Dorsolateral prefrontal cortex (tissue), 118 donors: ENCODE measurements around the gene SLC16A6. TPM values are rescaled to one million over a fixed set of nuclear protein-coding genes. Genes with fewer than 3 reads are reported as not detected.

ENCODE experiments used
- total RNA-seq, 120 experiments: library from RNA; stranded (reverse); gene quantifications; one replicate each; pipeline versions ENCODE4 v1.2.3 to v1.2.4, GENCODE V29; 2022

The SLC16A6 gene
- total RNA-seq, 120 experiments from 2014 or later = 1.2 to 16.0 (median 5.8) TPM

Other genes starting within 250 kb of the SLC16A6 start
- gene AMZ2, start 43.1 kb downstream of the SLC16A6 start, total RNA-seq = 100 to 1,000 TPM in 98 of 120 experiments, 10 to 100 TPM in 22; 77.7 to 163 (median 118) TPM
- gene ARSG, start 368 bp upstream of the SLC16A6 start, total RNA-seq = 10 to 100 TPM in 116 of 120 experiments, 1 to 10 TPM in 4; 8.1 to 27.0 (median 16.6) TPM
- 10 to 100 TPM; 15.3 to 48.2 (median 24.5) TPM for gene WIPI1, start 166.4 kb upstream of the SLC16A6 start, total RNA-seq
- gene PRKAR1A, start 221.3 kb upstream of the SLC16A6 start, total RNA-seq = 100 to 1,000 TPM; 224 to 559 (median 417) TPM